Measurements from ENCODE around the gene COL5A2.
A peak's percentile ranks its signal among the peaks of the same experiment; 100 is the strongest.

The COL5A2 gene

DNA sequence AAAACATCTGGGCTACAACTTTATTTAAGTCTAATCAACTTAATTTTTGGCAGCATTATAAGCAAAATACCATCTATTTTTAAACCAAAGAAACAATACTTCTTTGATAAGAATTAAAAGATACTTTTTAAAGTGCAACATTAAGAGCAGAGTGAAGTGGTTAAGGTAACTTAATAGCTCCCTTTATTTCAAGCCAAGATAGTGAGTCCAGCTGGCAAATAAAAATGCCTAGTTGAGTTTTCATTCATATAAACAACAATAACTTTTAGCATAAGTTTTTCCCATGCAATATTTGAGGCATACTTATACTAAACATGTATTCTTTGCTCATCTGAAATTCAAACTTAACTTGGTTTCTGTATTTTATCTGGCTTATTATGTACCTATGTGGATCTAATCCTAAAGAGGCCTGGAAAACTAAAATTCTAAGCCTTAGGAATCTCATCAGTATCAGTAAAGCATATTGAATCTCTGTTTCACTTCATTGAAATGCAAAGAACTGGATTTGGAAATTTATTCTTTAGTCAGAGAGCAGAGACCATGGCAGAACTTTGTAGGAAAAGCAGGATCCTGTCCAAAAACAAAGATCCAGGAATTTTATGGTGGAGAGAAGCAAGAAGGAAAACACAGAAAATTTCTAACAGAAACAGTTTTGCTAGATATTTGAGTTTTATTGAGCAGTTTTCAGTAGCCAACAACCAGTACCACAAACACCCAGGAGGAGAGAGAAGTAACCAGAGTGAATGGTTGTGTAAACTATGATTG, 109.5 kb downstream of the COL5A2 start:
- Histone ChIP-seq H3K4me3 (ENCODE audit: low read depth, low read length) (no peak overlapping the region), H3K27ac (no peak overlapping the region), H3K36me3 (replicated peaks) (peaks cover 66% of the 10 kb centered on the region), H3K27me3 (replicated peaks) (no peaks in the 10 kb centered on the region)
- in situ Hi-C loops (cut with HindIII; ENCODE audit: low pct_ligation_motif_present, low sequenced_read_pairs), result no loop called here
- no peak for DNase-seq
- TF ChIP-seq, protein P1, sequence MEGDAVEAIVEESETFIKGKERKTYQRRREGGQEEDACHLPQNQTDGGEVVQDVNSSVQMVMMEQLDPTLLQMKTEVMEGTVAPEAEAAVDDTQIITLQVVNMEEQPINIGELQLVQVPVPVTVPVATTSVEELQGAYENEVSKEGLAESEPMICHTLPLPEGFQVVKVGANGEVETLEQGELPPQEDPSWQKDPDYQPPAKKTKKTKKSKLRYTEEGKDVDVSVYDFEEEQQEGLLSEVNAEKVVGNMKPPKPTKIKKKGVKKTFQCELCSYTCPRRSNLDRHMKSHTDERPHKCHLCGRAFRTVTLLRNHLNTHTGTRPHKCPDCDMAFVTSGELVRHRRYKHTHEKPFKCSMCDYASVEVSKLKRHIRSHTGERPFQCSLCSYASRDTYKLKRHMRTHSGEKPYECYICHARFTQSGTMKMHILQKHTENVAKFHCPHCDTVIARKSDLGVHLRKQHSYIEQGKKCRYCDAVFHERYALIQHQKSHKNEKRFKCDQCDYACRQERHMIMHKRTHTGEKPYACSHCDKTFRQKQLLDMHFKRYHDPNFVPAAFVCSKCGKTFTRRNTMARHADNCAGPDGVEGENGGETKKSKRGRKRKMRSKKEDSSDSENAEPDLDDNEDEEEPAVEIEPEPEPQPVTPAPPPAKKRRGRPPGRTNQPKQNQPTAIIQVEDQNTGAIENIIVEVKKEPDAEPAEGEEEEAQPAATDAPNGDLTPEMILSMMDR (IDR thresholded peaks at IDR 0.05; ENCODE audit: low read depth, low read length, missing control alignments), result no peak

DNA sequence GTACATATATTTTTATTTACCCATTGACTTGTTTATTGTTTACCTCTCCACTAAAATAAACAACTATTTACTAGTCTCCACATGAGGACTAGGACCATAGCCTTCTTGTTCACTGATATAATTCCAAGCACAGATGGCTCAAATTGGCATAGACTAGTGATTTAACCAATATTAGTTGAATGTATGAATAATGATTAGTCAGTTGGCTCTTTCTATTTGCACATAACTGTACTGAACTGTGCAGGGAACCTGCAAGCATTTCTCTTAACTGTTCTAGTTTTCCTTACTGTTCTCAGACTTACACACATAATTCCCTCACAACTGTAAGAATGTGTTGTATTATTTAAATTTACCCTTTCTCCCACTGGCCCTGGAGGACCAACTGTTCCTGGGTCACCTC, 113.5 kb downstream of the COL5A2 start:
- peaks cover 77% of the 10 kb centered on the region for H3K36me3 ChIP-seq (replicated peaks)
- TF ChIP-seq, protein P1 (IDR thresholded peaks at IDR 0.05; ENCODE audit: low read depth, low read length, missing control alignments), result no peak
- in situ Hi-C loops (cut with HindIII; ENCODE audit: low pct_ligation_motif_present, low sequenced_read_pairs), result no loop called here
- no peak overlapping the region for H3K27ac ChIP-seq
- no peaks in the 10 kb centered on the region for H3K27me3 ChIP-seq (replicated peaks)
- no peak overlapping the region for H3K4me3 ChIP-seq (ENCODE audit: low read depth, low read length)
- no peak for DNase-seq

DNA sequence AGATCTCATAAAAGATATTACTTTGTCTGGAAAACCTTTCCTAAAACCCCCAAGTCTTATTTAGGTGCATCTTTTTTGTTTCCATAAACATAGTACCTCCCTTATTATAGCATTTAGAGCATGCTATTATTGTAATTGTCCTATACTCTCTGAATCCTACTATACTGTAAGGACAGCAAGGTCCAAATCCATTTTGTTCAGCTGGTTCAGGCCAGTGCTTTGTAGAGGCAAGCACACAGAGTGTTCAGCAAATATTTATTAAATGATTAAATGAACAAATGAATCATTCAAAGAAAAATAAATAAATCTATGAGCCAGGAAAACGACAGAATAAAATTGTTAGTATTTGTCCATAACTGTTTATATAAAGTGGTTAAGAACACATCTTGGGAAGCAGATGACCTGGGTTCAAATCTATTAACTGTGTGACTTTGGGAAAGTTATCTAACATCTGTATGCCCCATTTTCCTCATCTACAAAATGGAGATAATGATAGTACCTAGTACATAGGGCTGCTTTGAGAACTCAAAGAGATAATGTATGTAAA, 119.4 kb downstream of the COL5A2 start:
- H3K27me3 ChIP-seq (replicated peaks), result no peaks in the 10 kb centered on the region
- no peak overlapping the region for H3K4me3 ChIP-seq (ENCODE audit: low read depth, low read length)
- DNase-seq, result no peak
- in situ Hi-C loops (cut with HindIII; ENCODE audit: low pct_ligation_motif_present, low sequenced_read_pairs), result no loop called here
- TF ChIP-seq, protein P1 (IDR thresholded peaks at IDR 0.05; ENCODE audit: low read depth, low read length, missing control alignments), result no peak
- H3K27ac ChIP-seq, result peak overlapping the region; percentile 28
- peaks cover 84% of the 10 kb centered on the region for H3K36me3 ChIP-seq (replicated peaks)

DNA sequence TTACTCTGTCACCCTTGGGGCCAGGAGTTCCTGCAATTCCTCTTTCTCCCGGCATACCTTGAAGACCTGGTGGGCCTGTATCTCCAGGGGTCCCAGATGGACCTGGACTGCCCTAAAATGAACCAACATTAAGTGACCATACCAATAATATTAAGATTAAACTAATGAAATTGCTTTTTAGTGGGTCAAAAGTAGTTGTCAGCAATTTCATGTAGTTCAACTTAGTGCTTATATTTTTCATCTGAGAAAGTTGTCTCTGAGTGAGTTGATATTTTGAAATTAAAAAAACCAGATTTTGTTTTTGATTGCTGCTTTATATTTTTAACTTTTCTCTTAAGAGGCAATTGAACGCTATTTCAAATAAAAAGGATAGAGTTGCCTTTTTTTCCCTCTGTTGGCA, 122.2 kb downstream of the COL5A2 start:
- DNase-seq, result no peak
- in situ Hi-C loops (cut with HindIII; ENCODE audit: low pct_ligation_motif_present, low sequenced_read_pairs), result no loop called here
- Histone ChIP-seq H3K27me3 (replicated peaks) (no peaks in the 10 kb centered on the region), H3K4me3 (ENCODE audit: low read depth, low read length) (no peak overlapping the region), H3K27ac (no peak overlapping the region), H3K36me3 (replicated peaks) (peaks cover 77% of the 10 kb centered on the region)
- TF ChIP-seq, protein P1 (IDR thresholded peaks at IDR 0.05; ENCODE audit: low read depth, low read length, missing control alignments), result no peak

DNA sequence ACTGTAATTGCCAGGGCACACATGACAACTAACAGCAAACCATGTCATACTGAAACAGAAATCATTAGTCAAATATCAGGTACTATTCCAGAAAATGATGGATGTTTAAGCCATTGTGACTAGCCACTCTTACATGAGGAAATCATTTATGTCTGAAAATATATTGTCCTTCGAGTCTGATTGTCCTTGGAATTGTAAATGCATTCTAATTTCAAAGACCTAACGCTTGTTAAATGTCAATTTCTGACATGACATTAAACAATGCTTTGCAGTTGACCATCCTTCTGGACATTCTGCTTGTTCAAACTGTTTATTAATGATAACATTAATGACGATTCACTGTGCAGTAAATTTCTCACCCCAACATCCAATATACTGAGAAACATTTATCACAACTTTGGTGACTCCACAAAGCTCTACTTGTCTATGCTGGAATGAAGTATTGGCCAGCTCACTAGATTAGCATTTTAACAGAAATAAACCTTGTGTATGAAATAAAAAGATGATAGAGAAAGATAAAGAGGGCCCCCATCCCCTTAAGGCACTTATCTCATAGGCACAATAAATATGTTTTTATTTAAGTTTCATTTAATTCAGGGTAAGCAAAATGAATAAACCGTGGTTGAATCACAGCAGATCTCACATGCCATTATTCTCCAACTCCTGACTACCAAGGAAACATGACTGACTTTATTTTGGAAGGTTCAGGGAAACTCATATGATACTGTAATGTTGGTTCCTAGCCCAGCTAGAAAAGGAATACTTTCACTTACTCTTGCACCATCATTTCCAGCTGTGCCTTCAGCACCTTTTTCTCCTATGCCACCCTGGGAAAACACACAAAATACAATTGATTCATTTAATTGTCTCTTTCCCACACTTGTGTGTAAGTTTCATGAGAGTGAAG, 123.1 kb downstream of the COL5A2 start:
- no peak overlapping the region for H3K4me3 ChIP-seq (ENCODE audit: low read depth, low read length)
- no peak overlapping the region for H3K27ac ChIP-seq
- TF ChIP-seq, protein P1 (IDR thresholded peaks at IDR 0.05; ENCODE audit: low read depth, low read length, missing control alignments), result no peak
- H3K36me3 ChIP-seq (replicated peaks), result peaks cover 79% of the 10 kb centered on the region
- no peak for DNase-seq
- no peaks in the 10 kb centered on the region for H3K27me3 ChIP-seq (replicated peaks)
- in situ Hi-C loops (cut with HindIII; ENCODE audit: low pct_ligation_motif_present, low sequenced_read_pairs), result no loop called here

Data from brain microvascular endothelial cell (primary cell).